PFSK-1 (cell line): Measurements from ENCODE around the gene SPAG9.

Experiments used
- POLR2AphosphoS5 ChIP-seq: IDR thresholded peaks from 2 replicates; pipeline ENCODE4 v1.6.1; 2012; ENCODE audit warnings: low read depth, mild to moderate bottlenecking, control low read depth, low read length, moderate library complexity
- SIN3A ChIP-seq: IDR thresholded peaks from 2 replicates; pipeline ENCODE4 v1.6.1; 2012; ENCODE audit warnings: mild to moderate bottlenecking, low read length, moderate library complexity, borderline replicate concordance; ENCODE audit not compliant: insufficient read depth
- TAF1 ChIP-seq: IDR thresholded peaks from 2 replicates; pipeline ENCODE4 v1.6.1; 2012; ENCODE audit warnings: low read length, control low read depth, borderline replicate concordance; ENCODE audit not compliant: insufficient read depth
- TF ChIP-seq, protein P1 (sequence below), 2 experiments: IDR thresholded peaks; 2 replicates each; pipeline versions ENCODE4 v1.6.1 to v1.8.0; 2011 to 2012; ENCODE audit warnings: low read depth in 2 of 2, low read length in 2 of 2, control low read depth in 1 of 2, inconsistent platforms in 1 of 2, mild to moderate bottlenecking in 1 of 2, moderate library complexity in 1 of 2; ENCODE audit not compliant: insufficient read depth in 1 of 2

DNA sequence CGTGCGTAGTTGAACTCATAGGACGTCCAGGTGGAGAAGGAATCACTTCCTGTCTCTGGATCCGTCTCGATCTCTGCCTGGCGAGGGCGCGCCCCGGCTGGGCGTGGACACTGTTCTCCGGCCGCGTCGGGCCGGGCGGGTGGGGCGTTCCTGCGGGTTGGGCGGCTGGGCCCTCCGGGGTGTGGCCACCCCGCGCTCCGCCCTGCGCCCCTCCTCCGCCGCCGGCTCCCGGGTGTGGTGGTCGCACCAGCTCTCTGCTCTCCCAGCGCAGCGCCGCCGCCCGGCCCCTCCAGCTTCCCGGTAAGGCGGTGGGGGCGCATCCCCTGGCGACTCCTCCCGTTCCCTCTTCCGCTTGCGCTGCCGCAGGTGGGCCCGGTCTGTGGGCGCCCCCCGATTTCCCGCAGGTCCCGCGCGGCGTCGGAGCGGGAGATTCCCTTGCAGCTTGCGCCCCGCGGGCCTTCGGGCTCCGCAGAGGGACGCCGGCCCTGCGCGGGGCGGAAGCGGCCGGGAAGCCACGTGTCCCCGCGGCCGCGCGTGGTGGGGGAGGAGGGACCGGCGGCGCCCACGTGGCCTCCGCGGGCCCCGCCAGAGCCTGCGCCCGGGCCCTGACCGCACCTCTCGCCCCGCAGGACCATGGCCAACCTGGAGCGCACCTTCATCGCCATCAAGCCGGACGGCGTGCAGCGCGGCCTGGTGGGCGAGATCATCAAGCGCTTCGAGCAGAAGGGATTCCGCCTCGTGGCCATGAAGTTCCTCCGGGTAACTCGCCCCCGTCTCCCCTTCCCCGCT is 45.7 kb upstream of the SPAG9 start, which contains the start of gene NME2:
- TF ChIP-seq SIN3A (peak; percentile 86; the same call in 1 of the 2 replicates), POLR2AphosphoS5 (peak; percentile 95), TAF1 (peak; percentile 82; the same call in 1 of the 2 replicates)
- TF ChIP-seq, protein P1, sequence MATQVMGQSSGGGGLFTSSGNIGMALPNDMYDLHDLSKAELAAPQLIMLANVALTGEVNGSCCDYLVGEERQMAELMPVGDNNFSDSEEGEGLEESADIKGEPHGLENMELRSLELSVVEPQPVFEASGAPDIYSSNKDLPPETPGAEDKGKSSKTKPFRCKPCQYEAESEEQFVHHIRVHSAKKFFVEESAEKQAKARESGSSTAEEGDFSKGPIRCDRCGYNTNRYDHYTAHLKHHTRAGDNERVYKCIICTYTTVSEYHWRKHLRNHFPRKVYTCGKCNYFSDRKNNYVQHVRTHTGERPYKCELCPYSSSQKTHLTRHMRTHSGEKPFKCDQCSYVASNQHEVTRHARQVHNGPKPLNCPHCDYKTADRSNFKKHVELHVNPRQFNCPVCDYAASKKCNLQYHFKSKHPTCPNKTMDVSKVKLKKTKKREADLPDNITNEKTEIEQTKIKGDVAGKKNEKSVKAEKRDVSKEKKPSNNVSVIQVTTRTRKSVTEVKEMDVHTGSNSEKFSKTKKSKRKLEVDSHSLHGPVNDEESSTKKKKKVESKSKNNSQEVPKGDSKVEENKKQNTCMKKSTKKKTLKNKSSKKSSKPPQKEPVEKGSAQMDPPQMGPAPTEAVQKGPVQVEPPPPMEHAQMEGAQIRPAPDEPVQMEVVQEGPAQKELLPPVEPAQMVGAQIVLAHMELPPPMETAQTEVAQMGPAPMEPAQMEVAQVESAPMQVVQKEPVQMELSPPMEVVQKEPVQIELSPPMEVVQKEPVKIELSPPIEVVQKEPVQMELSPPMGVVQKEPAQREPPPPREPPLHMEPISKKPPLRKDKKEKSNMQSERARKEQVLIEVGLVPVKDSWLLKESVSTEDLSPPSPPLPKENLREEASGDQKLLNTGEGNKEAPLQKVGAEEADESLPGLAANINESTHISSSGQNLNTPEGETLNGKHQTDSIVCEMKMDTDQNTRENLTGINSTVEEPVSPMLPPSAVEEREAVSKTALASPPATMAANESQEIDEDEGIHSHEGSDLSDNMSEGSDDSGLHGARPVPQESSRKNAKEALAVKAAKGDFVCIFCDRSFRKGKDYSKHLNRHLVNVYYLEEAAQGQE (IDR thresholded peaks at IDR 0.05; ENCODE audit: insufficient read depth in 1 of 2, low read depth in 2 of 2, low read length in 2 of 2), result peak in 1 of 2 experiments; percentile 30; a peak in 1 of 4 replicates
